ENCODE data around the gene ALDH3A2.

- TF ChIP-seq CTCF (IDR thresholded peaks at IDR 0.05) (no peak), REST (IDR thresholded peaks at IDR 0.05; ENCODE audit: insufficient read depth in 1 of 2, low read depth in 2 of 2, low read length in 1 of 2) (no peak), POLR2AphosphoS5 (IDR thresholded peaks at IDR 0.05; ENCODE audit: low read depth, low read length) (no peak)
Measured at GRCh38 chr17:19703828-19704613, 55.5 kb downstream of the ALDH3A2 start.
